A549 (cell line): ENCODE results near the gene MMP8. TPM values are rescaled to one million over a fixed set of nuclear protein-coding genes. Genes with fewer than 3 reads are reported as not detected.

Source experiments
- ATAC-seq, 2 experiments: fragments of 200-7000 bp in 1 of 2; fragments of >200 bp in 1 of 2; cut with Nextera tagmentation in 1 of 2; cut with Tn5 transposase in 1 of 2; 3 replicates each; pipeline versions ENCODE4 v1.8.0 to v1.9.1; 2018 to 2020; ENCODE audit warnings: mild to moderate bottlenecking in 1 of 2, moderate library complexity in 1 of 2
- CTCF ChIA-PET: fragments of 300-600 bp; sonication (Branson Sonifier 250); formaldehyde crosslinking; extraction: SDS; loops from one replicate; lab custom pipeline; 2021; ENCODE audit warnings: antibody characterized with exemption, inconsistent platforms; lab: Yijun Ruan, JAX
- POLR2A ChIA-PET: fragments of 350-600 bp; formaldehyde crosslinking; extraction: SDS; loops from one replicate; lab custom pipeline; 2021; ENCODE audit warnings: antibody characterized with exemption, inconsistent platforms; lab: Yijun Ruan, JAX
- DNase-seq, 2 experiments: peaks; one replicate each; pipeline versions ENCODE4 v3.0.0 to v3.0.0-alpha.2; 2011 to 2016; ENCODE audit warnings: low read depth in 1 of 2, low spot score in 1 of 2
- FAIRE-seq: peaks from 2 replicates; lab custom pipeline; 2011; peaks lifted over from hg19 to GRCh38; lab: Jason Lieb, UNC
- H3K27ac ChIP-seq, 2 experiments: fragments of >200 bp; sonication (Bioruptor Twin); formaldehyde crosslinking; 3 replicates each; pipeline ENCODE4 v1.5.1; 2016 to 2017
- H3K4me1 ChIP-seq: fragments of >200 bp; sonication (Bioruptor Twin); formaldehyde crosslinking; 3 replicates; pipeline ENCODE4 v1.6.1; 2016
- H3K4me2 ChIP-seq: fragments of >200 bp; sonication (Bioruptor Twin); formaldehyde crosslinking; 3 replicates; pipeline ENCODE4 v1.6.1; 2016
- H3K4me3 ChIP-seq: fragments of >200 bp; sonication (Bioruptor Twin); formaldehyde crosslinking; 3 replicates; pipeline ENCODE4 v1.5.1; 2016
- H3K9me3 ChIP-seq: fragments of >200 bp; sonication (Bioruptor Twin); formaldehyde crosslinking; 3 replicates; pipeline ENCODE4 v1.6.1; 2016
- BHLHE40 ChIP-seq: IDR thresholded peaks from 2 replicates; pipeline ENCODE4 v1.6.1; 2012; ENCODE audit warnings: low read depth, low read length, inconsistent platforms
- CHD4 ChIP-seq: fragments of 200-600 bp; sonication (generic); IDR thresholded peaks from 2 replicates; pipeline ENCODE4 v1.6.1; 2016; ENCODE audit warnings: antibody characterized with exemption, mild to moderate bottlenecking, borderline replicate concordance
- FOSL2 ChIP-seq, 2 experiments: fragments of 450-650 bp in 1 of 2; fragments of >200 bp in 1 of 2; sonication (Bioruptor Twin) in 1 of 2; formaldehyde crosslinking; IDR thresholded peaks; 2 replicates each; pipeline versions ENCODE4 v1.5.0 to v1.6.1; 2016 to 2020; ENCODE audit warnings: mild to moderate bottlenecking in 1 of 2, moderate library complexity in 1 of 2
- FOXS1 ChIP-seq: fragments of 250-450 bp; sonication (Bioruptor Pico); IDR thresholded peaks from 2 replicates; pipeline ENCODE4 v1.5.0; 2020; ENCODE audit warnings: mild to moderate bottlenecking, moderate library complexity
- HDAC2 ChIP-seq: fragments of 200-600 bp; sonication (generic); IDR thresholded peaks from 2 replicates; pipeline ENCODE4 v1.6.1; 2016
- HEYL ChIP-seq: fragments of 250-450 bp; sonication (Bioruptor Pico); IDR thresholded peaks from 2 replicates; pipeline ENCODE4 v1.8.0; 2021; ENCODE audit warnings: mild to moderate bottlenecking, moderate library complexity
- HOXA7 ChIP-seq: fragments of 250-450 bp; sonication (Bioruptor Pico); IDR thresholded peaks from 2 replicates; pipeline ENCODE4 v1.5.0; 2020; ENCODE audit warnings: mild to moderate bottlenecking, moderate library complexity
- HOXB13 ChIP-seq: fragments of 250-450 bp; sonication (Bioruptor Pico); IDR thresholded peaks from 2 replicates; pipeline ENCODE4 v1.5.0; 2020; ENCODE audit warnings: low read depth, mild to moderate bottlenecking, moderate library complexity
- HOXB5 ChIP-seq: fragments of 250-450 bp; sonication (Bioruptor Pico); IDR thresholded peaks from 2 replicates; pipeline ENCODE4 v1.5.0; 2020; ENCODE audit warnings: mild to moderate bottlenecking, moderate library complexity
- KDM5A ChIP-seq: fragments of 200-600 bp; sonication (generic); IDR thresholded peaks from 2 replicates; pipeline ENCODE4 v1.6.1; 2016; ENCODE audit warnings: antibody characterized with exemption, mild to moderate bottlenecking
- MAFK ChIP-seq: fragments of 450-650 bp; IDR thresholded peaks from 2 replicates; pipeline ENCODE4 v1.6.1; 2014; ENCODE audit not compliant: partially characterized antibody
- MAZ ChIP-seq: fragments of 150-350 bp; IDR thresholded peaks from 2 replicates; pipeline ENCODE4 v1.6.1; 2014; ENCODE audit warnings: antibody characterized with exemption, low read depth, low read length, borderline replicate concordance
- NR3C1 ChIP-seq: fragments of >200 bp; sonication (Bioruptor Twin); formaldehyde crosslinking; IDR thresholded peaks from 3 replicates; pipeline ENCODE4 v1.6.1; 2017
- RAD21 ChIP-seq, 2 experiments: fragments of >200 bp in 1 of 2; sonication (Bioruptor Twin) in 1 of 2; formaldehyde crosslinking in 1 of 2; IDR thresholded peaks in 1 of 2; conservative IDR thresholded peaks in 1 of 2; 2 replicates in 1 of 2; 3 replicates in 1 of 2; pipeline ENCODE4 v1.6.1; 2012 to 2018; ENCODE audit warnings: inconsistent platforms in 1 of 2
- RARB ChIP-seq: fragments of 250-450 bp; sonication (Bioruptor Pico); IDR thresholded peaks from 2 replicates; pipeline ENCODE4 v1.8.0; 2021; ENCODE audit warnings: mild to moderate bottlenecking, moderate library complexity
- RFX5 ChIP-seq: fragments of 450-650 bp; IDR thresholded peaks from 2 replicates; pipeline ENCODE4 v1.7.1; 2014; ENCODE audit warnings: antibody characterized with exemption, mild to moderate bottlenecking, moderate library complexity
- TFCP2L1 ChIP-seq: fragments of 250-450 bp; sonication (Bioruptor Pico); IDR thresholded peaks from 2 replicates; pipeline ENCODE4 v1.5.0; 2021; ENCODE audit warnings: mild to moderate bottlenecking
- WGBS: methylation state at CpG from one replicate; pipeline ENCODE4 v1.1.6; 2017; ENCODE audit errors: missing lambda C conversion rate; 5-methylcytosine and 5-hydroxymethylcytosine counted together
- polyA plus RNA-seq, 4 experiments: library from polyadenylated mRNA; depleted of rRNA in 3 of 4; stranded (reverse); fragments of >200 nt; fragmentation: RNase III in 1 of 4; extraction: RNeasy Plus Mini Kit Qiagen cat#74134 plus additional on column Dnase treatment in 1 of 4; gene quantifications; 2 replicates in 3 of 4; 3 replicates in 1 of 4; pipeline ENCODE4 v1.2.3, GENCODE V29; 2011 to 2017
- TF ChIP-seq, protein P1 (sequence below): fragments of 200-600 bp; sonication (generic); IDR thresholded peaks from 2 replicates; pipeline ENCODE4 v1.6.1; 2016; ENCODE audit warnings: antibody characterized with exemption, mild to moderate bottlenecking, moderate library complexity
- TF ChIP-seq, protein P2 (sequence below): IDR thresholded peaks from 2 replicates; pipeline ENCODE4 v1.6.1; 2012
- TF ChIP-seq, protein P3 (sequence below): fragments of >200 bp; sonication (Bioruptor Twin); formaldehyde crosslinking; IDR thresholded peaks from 3 replicates; pipeline ENCODE4 v1.5.1; 2016
- TF ChIP-seq, protein P4 (sequence below): IDR thresholded peaks from 2 replicates; pipeline ENCODE4 v1.6.1; 2012
- TF ChIP-seq, protein P5 (sequence below): fragments of >200 bp; sonication (Bioruptor Twin); formaldehyde crosslinking; IDR thresholded peaks from 2 replicates; pipeline ENCODE4 v1.6.1; 2016
- TF ChIP-seq, protein P6 (sequence below): fragments of 450-650 bp; IDR thresholded peaks from 2 replicates; pipeline ENCODE4 v1.6.1; 2014; ENCODE audit warnings: antibody characterized with exemption

Gene MMP8
- polyA plus RNA-seq, 2 of the 4 experiments (the other 2 are of a cell fraction): not detected

DNA sequence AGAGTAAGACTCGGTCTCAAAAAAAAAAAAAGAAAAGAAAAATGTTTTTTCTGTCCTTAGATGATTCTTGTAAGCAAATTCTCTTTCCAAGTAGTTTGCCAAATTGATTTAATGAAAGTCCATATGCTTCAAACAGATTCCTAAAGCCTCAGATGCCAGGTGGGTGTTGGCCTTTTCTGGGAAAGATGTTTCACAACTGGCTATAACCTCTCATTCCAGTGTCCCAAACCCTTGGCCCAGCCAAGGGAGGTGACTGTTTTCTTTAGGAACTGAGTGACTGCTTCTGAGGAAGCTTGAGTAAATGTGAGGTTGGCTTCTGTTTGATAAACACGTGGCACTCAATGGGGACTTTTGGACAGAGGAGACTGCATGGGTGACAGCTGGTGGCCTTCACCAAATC, 46.7 kb downstream of the MMP8 start:
- TF ChIP-seq MAFK (no peak), RFX5 (no peak), CHD4 (no peak), FOSL2 (IDR thresholded peaks at IDR 0.05) (no peak), FOSL2 (CRISPR knock-in tag; IDR thresholded peaks at IDR 0.05) (no peak), BHLHE40 (no peak), NR3C1 (no peak), KDM5A (no peak), HOXB5 (CRISPR knock-in tag) (no peak), HEYL (CRISPR knock-in tag) (no peak), RAD21 (conservative IDR thresholded peaks at IDR 0.05 in 1 of 2, IDR thresholded peaks at IDR 0.05 in 1 of 2) (no peak), MAZ (no peak), RARB (CRISPR knock-in tag) (no peak)
- TF ChIP-seq, protein P1, sequence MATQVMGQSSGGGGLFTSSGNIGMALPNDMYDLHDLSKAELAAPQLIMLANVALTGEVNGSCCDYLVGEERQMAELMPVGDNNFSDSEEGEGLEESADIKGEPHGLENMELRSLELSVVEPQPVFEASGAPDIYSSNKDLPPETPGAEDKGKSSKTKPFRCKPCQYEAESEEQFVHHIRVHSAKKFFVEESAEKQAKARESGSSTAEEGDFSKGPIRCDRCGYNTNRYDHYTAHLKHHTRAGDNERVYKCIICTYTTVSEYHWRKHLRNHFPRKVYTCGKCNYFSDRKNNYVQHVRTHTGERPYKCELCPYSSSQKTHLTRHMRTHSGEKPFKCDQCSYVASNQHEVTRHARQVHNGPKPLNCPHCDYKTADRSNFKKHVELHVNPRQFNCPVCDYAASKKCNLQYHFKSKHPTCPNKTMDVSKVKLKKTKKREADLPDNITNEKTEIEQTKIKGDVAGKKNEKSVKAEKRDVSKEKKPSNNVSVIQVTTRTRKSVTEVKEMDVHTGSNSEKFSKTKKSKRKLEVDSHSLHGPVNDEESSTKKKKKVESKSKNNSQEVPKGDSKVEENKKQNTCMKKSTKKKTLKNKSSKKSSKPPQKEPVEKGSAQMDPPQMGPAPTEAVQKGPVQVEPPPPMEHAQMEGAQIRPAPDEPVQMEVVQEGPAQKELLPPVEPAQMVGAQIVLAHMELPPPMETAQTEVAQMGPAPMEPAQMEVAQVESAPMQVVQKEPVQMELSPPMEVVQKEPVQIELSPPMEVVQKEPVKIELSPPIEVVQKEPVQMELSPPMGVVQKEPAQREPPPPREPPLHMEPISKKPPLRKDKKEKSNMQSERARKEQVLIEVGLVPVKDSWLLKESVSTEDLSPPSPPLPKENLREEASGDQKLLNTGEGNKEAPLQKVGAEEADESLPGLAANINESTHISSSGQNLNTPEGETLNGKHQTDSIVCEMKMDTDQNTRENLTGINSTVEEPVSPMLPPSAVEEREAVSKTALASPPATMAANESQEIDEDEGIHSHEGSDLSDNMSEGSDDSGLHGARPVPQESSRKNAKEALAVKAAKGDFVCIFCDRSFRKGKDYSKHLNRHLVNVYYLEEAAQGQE: no peak
- TF ChIP-seq, protein P2, sequence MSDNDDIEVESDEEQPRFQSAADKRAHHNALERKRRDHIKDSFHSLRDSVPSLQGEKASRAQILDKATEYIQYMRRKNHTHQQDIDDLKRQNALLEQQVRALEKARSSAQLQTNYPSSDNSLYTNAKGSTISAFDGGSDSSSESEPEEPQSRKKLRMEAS: no peak
- TF ChIP-seq, protein P3, sequence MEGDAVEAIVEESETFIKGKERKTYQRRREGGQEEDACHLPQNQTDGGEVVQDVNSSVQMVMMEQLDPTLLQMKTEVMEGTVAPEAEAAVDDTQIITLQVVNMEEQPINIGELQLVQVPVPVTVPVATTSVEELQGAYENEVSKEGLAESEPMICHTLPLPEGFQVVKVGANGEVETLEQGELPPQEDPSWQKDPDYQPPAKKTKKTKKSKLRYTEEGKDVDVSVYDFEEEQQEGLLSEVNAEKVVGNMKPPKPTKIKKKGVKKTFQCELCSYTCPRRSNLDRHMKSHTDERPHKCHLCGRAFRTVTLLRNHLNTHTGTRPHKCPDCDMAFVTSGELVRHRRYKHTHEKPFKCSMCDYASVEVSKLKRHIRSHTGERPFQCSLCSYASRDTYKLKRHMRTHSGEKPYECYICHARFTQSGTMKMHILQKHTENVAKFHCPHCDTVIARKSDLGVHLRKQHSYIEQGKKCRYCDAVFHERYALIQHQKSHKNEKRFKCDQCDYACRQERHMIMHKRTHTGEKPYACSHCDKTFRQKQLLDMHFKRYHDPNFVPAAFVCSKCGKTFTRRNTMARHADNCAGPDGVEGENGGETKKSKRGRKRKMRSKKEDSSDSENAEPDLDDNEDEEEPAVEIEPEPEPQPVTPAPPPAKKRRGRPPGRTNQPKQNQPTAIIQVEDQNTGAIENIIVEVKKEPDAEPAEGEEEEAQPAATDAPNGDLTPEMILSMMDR: no peak
- no peak for ATAC-seq
- 40% methylated on average over 2 of the region's 2 CpGs for WGBS

DNA sequence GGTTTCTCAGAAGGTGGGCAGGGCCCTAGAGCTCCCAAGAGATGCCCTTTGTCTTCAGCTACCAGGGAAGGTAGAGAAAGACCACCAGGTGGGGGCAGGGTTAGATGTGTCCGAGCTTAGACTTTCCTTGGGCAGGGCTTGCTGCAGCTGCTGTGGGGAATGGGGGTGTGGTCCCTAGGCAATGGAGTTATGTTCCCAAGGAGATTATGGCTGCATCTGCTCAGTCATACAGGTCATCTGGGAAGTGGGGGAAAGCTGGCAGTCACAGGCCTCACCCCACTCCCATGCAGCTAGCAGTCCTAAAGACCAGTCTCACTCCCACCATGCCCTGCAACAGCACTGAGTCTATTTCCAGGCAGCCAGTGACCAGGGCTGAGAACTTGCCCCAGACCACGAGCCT, 48.7 kb downstream of the MMP8 start:
- Histone ChIP-seq H3K27ac (no peak overlapping the region), H3K9me3 (no peaks in the 10 kb centered on the region), H3K4me1 (no peaks in the 10 kb centered on the region), H3K4me2 (no peak overlapping the region), H3K4me3 (no peak overlapping the region)
- ATAC-seq: no peak
- ChIA-PET CTCF (interaction anchor here (0.8 kb wide), 1 partner anchor 382 kb away, joined by 3 read pairs; no protein-coding TSS in a partner anchor), POLR2A (no interaction called here)
- no peak for FAIRE-seq
- no peak for DNase-seq
- 58% methylated on average over 2 of the region's 2 CpGs for WGBS
- TF ChIP-seq TFCP2L1 (no peak), MAFK (no peak)

More for the DNA sequence above, 46.7 kb downstream of the MMP8 start:
- Histone ChIP-seq H3K9me3 (no peaks in the 10 kb centered on the region), H3K27ac (no peak overlapping the region), H3K4me1 (no peaks in the 10 kb centered on the region), H3K4me2 (no peak overlapping the region), H3K4me3 (no peak overlapping the region)
- CTCF ChIA-PET: interaction anchor here (0.6 to 1.0 kb wide), 2 partner anchors 116 to 390 kb away, joined by 3 to 5 read pairs; no protein-coding TSS in a partner anchor
- no peak for DNase-seq
- POLR2A ChIA-PET: no interaction called here
- FAIRE-seq: no peak

DNA sequence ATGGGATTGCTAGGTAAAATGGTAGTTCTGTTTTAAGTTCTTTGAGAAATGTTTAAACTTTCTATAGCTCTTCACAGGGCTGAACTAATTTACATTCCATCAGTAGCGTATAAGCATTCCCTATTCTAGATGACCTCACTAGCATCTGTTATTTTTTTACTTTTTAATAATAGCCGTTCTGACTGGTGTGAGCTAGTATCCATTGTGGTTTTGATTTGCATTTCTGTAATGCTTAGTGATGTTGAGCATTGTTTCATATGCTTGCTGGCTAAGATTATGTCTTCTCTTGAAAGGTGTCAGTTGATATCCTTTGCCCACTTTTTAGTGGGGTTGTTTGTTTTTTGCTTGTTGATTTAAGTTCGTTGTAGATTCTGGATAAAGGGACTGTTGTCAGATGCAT, 55.1 kb downstream of the MMP8 start:
- no peaks in the 10 kb centered on the region for H3K9me3 ChIP-seq
- H3K4me3 ChIP-seq: no peak overlapping the region
- no peak overlapping the region for H3K4me2 ChIP-seq
- no peaks in the 10 kb centered on the region for H3K4me1 ChIP-seq
- CTCF ChIA-PET: interaction anchor here (1.2 kb wide), 2 partner anchors 56 to 174 kb away, joined by 3 to 4 read pairs; no protein-coding TSS in a partner anchor
- POLR2A ChIA-PET: no interaction called here
- 47% methylated on average over 3 of the region's 3 CpGs for WGBS
- no peak for FAIRE-seq
- TF ChIP-seq HOXA7 (no peak), TFCP2L1 (no peak), FOXS1 (CRISPR knock-in tag) (no peak), HDAC2 (no peak), RAD21 (conservative IDR thresholded peaks at IDR 0.05 in 1 of 2, IDR thresholded peaks at IDR 0.05 in 1 of 2) (no peak), HOXB13 (no peak), RARB (CRISPR knock-in tag) (no peak)
- TF ChIP-seq, protein P4, sequence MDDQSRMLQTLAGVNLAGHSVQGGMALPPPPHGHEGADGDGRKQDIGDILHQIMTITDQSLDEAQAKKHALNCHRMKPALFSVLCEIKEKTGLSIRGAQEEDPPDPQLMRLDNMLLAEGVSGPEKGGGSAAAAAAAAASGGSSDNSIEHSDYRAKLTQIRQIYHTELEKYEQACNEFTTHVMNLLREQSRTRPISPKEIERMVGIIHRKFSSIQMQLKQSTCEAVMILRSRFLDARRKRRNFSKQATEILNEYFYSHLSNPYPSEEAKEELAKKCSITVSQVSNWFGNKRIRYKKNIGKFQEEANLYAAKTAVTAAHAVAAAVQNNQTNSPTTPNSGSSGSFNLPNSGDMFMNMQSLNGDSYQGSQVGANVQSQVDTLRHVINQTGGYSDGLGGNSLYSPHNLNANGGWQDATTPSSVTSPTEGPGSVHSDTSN: no peak
- TF ChIP-seq, protein P5, sequence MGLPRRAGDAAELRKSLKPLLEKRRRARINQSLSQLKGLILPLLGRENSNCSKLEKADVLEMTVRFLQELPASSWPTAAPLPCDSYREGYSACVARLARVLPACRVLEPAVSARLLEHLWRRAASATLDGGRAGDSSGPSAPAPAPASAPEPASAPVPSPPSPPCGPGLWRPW: no peak
- TF ChIP-seq, protein P6, sequence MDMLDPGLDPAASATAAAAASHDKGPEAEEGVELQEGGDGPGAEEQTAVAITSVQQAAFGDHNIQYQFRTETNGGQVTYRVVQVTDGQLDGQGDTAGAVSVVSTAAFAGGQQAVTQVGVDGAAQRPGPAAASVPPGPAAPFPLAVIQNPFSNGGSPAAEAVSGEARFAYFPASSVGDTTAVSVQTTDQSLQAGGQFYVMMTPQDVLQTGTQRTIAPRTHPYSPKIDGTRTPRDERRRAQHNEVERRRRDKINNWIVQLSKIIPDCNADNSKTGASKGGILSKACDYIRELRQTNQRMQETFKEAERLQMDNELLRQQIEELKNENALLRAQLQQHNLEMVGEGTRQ: no peak
- DNase-seq: no peak
- no peak overlapping the region for H3K27ac ChIP-seq
- ATAC-seq: no peak
